Measurements from ENCODE around the gene UNC5A. TPM values are rescaled to one million over a fixed set of nuclear protein-coding genes. Genes with fewer than 3 reads are reported as not detected.

Gene UNC5A
- total RNA-seq, 6 experiments from 2014 or later: not detected

DNA sequence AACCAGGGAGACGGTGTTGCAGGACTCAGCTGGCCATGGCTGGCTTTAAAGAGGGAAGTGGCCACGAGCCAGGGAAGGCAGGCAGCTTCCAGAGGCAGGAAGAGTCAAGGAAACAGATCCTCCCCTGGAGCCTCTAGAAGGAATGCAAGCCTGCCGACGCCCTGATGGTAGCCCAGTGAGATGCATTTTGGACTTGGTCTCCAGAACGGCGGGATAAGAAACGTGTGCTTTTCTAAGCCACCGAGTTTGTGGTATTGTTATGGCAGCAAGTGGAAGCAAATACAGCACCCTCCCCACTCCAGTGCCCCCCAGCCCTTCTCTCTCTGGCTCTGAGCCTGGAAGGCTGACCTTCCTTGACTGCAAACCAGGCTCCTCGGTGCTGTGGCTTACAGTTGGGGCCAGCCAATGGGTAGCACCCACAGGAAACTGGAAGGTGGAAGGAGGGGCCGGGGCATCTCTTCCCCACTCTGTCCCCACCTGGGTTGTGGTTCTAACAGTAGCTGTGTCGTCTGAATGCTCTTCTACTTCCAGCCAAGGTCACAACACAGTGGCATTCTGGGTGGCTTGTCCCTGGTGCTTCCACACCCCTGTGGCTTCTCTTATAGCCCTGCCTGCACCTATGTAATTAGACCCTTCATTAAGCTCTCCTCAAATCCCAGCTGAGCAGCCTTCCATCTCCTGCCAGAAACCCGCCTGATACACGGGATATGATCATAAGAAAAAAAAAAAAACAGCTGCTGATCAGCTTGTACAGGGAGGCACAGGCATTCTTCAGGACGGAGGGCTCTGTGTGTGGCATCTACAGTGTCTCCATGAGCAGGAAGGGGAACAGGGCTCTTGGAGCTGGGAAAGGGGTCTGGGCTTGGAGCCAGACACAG is 29.9 kb upstream of the UNC5A start:
- ATAC-seq: no peak
- 42% methylated on average over 9 of the region's 14 CpGs for WGBS (ENCODE audit: insufficient coverage, low coverage, low lambda C conversion rate, missing lambda C conversion rate)
- Histone ChIP-seq H3K36me3 (no peaks in the 10 kb centered on the region), H3K4me1 (no peaks in the 10 kb centered on the region), H3K4me3 (no peak overlapping the region), H3K27ac (no peak overlapping the region), H3K27me3 (no peaks in the 10 kb centered on the region), H3K9me3 (no peaks in the 10 kb centered on the region)
- intact Hi-C loops (cut with DNase I): no loop called here
- peak in 1 of 3 donors; percentile 25 for DNase-seq
- no peak for TF ChIP-seq POLR2A (IDR thresholded peaks at IDR 0.05)
- TF ChIP-seq, protein P1, sequence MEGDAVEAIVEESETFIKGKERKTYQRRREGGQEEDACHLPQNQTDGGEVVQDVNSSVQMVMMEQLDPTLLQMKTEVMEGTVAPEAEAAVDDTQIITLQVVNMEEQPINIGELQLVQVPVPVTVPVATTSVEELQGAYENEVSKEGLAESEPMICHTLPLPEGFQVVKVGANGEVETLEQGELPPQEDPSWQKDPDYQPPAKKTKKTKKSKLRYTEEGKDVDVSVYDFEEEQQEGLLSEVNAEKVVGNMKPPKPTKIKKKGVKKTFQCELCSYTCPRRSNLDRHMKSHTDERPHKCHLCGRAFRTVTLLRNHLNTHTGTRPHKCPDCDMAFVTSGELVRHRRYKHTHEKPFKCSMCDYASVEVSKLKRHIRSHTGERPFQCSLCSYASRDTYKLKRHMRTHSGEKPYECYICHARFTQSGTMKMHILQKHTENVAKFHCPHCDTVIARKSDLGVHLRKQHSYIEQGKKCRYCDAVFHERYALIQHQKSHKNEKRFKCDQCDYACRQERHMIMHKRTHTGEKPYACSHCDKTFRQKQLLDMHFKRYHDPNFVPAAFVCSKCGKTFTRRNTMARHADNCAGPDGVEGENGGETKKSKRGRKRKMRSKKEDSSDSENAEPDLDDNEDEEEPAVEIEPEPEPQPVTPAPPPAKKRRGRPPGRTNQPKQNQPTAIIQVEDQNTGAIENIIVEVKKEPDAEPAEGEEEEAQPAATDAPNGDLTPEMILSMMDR (IDR thresholded peaks at IDR 0.05): no peak

DNA sequence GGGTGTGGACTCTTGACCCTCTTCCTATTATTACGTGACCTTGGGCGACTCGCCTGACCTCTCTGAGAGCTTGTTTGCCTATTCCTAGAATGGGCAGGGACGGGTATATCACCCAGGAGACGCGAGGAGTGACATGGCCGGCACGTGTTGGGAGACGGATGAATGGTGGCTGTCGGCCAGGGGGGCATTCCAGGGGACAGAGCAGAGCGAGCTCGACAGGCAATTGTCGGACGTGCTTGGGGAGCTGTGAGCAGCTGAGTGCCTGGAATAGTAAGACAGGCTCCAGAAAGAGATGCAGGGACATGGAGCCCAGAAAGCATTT is 29.3 kb upstream of the UNC5A start:
- WGBS (ENCODE audit: insufficient coverage, low coverage, low lambda C conversion rate, missing lambda C conversion rate): 42% methylated on average over 11 of the region's 14 CpGs
- H3K36me3 ChIP-seq: no peaks in the 10 kb centered on the region
- DNase-seq (peak in 1 of 3 donors; percentile 34), ATAC-seq (peak in 1 of 4 donors; percentile 25)
- H3K27me3 ChIP-seq: no peaks in the 10 kb centered on the region
- no peaks in the 10 kb centered on the region for H3K9me3 ChIP-seq
- intact Hi-C loops (cut with DNase I): no loop called here
- H3K4me3 ChIP-seq: no peak overlapping the region
- TF ChIP-seq, protein P1 (IDR thresholded peaks at IDR 0.05): no peak
- TF ChIP-seq POLR2A (IDR thresholded peaks at IDR 0.05): no peak
- H3K4me1 ChIP-seq: no peaks in the 10 kb centered on the region
- no peak overlapping the region for H3K27ac ChIP-seq

DNA sequence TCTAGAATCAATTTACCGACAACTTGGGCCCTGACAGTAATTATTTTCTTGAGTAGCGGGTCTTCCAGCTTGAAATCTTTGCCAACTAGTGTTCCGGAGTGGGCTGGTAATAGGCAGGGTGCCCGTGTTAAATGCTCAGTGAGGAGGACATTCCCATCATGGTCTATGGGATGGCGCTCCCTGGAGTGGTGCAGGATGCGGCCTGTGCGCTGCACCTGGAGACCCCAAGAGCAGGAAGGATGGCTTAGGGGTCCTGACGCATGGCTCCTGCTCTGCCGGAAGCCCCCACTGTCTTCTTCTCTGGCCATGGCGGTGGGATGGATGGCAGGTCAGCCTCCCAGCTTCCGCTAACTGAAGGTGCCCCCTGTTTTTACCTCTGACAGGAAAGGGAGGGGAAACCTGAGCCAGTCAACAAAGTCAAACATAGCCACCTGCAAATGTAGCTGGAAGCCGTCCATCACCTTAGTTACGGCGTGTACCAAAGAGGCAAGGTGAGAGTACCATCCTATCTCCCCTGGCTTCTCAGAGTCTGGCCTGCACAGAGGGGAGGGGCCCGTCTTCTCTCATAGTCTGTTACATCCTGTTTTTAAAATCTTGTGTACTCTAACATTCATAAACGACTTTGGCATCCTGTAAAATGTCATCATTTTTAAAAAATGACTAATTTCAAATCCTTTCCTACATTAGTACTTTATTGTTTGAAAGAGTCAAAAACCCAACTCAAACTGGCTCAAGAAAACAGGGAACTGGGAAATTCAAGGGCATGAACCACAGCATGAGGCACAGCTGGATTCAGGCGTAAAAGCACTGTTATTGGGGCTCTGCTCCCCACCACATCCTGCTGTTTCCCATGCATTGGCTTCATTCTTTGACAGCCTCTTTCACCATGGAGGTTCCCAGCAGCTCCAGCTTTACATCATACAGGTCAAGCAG is 28.5 kb upstream of the UNC5A start:
- Histone ChIP-seq H3K9me3 (no peaks in the 10 kb centered on the region), H3K4me3 (no peak overlapping the region), H3K36me3 (no peaks in the 10 kb centered on the region), H3K27me3 (no peaks in the 10 kb centered on the region), H3K4me1 (no peaks in the 10 kb centered on the region), H3K27ac (no peak overlapping the region)
- WGBS (ENCODE audit: insufficient coverage, low coverage, low lambda C conversion rate, missing lambda C conversion rate): 50% methylated on average over 6 of the region's 17 CpGs
- intact Hi-C loops (cut with DNase I): no loop called here
- peak in 1 of 3 donors; percentile 12 for DNase-seq
- ATAC-seq: no peak
- no peak for TF ChIP-seq POLR2A (IDR thresholded peaks at IDR 0.05)
- TF ChIP-seq, protein P1 (IDR thresholded peaks at IDR 0.05): no peak

DNA sequence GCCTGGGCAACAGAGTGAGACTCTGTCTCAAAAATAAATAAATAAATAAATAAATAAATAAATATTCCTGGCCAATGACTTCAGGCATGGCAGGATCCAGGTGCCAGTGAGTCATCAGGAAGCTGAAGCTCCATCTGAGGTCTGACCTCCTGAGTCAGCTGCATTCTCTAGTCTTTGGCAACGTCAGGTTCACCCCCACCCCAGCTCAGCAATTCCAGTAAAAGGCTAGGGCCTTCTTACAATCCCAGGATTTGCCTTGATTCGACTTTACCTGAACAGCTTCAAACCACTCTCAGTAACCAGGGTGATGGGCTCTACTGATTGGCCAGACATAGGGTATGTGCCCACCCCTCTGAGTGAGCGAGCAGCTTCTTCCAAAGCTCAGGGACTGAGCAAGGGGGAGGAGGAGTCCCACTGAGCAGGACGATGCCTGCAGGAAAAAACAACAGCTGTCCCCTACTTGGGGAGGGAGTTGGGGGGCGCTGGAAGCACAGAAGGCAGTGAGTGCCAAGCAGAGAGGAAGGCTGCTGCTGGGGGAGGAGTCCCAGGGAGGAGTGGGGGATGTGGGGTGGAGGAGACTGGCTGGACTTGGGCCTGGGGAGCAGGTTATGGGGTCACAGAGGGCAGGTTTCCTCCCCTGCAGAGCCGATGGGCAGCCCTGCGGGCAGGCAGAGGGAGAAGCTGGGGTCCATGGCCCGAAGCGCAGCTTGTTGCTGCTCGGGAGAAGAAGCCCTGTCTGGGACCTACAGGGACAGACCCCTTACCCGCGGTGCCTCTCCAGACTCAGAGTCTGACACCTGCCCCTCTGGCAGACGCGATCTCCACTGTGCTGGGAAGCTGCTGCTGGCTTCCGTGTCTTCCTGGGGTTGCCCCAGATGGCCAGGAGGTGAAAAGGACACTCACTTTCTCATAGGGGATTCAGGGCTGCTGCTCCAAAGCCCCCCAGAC is 25.9 kb upstream of the UNC5A start:
- ATAC-seq (peak in 1 of 4 donors; percentile 50), DNase-seq (peak in 1 of 3 donors; percentile 39)
- H3K4me1 ChIP-seq: no peaks in the 10 kb centered on the region
- H3K36me3 ChIP-seq: no peaks in the 10 kb centered on the region
- TF ChIP-seq, protein P1 (IDR thresholded peaks at IDR 0.05): no peak
- no peak for TF ChIP-seq POLR2A (IDR thresholded peaks at IDR 0.05)
- no peaks in the 10 kb centered on the region for H3K9me3 ChIP-seq
- no peak overlapping the region for H3K4me3 ChIP-seq
- H3K27me3 ChIP-seq: no peaks in the 10 kb centered on the region
- intact Hi-C loops (cut with DNase I): no loop called here
- WGBS (ENCODE audit: insufficient coverage, low coverage, low lambda C conversion rate, missing lambda C conversion rate): 22% methylated on average over 4 of the region's 15 CpGs
- H3K27ac ChIP-seq: no peak overlapping the region
